C4-2B (cell line): ENCODE results near the gene AFF1.
"Not testable (repeated sequence)": the region's sequence is repeated elsewhere in the genome, so short reads cannot be mapped to it uniquely, and the experiment has no call there.

Experiments used
- H3K27ac ChIP-seq: fragments of 450-650 bp; 2 replicates; pipeline ENCODE4 v1.5.1; 2017
- CTCF ChIP-seq: fragments of 450-650 bp; conservative IDR thresholded peaks from 2 replicates; pipeline ENCODE4 v1.5.1; 2017; ENCODE audit warnings: mild to moderate bottlenecking
- ZFX ChIP-seq: fragments of 450-650 bp; IDR thresholded peaks from 2 replicates; pipeline ENCODE4 v1.6.1; 2017

AFF1 gene

GRCh38 chr4:87011340-87012034 is 76.7 kb downstream of the AFF1 start:
- TF ChIP-seq CTCF, result no peak
- no peak for TF ChIP-seq ZFX
- no peak overlapping the region for H3K27ac ChIP-seq

GRCh38 chr4:87012265-87012953 is 77.6 kb downstream of the AFF1 start:
- TF ChIP-seq CTCF (no peak), ZFX (no peak)
- no peak overlapping the region for H3K27ac ChIP-seq

- H3K27ac ChIP-seq, result not testable (repeated sequence)
Observed at GRCh38 chr4:87012954-87013308, 78.1 kb downstream of the AFF1 start.

- H3K27ac ChIP-seq, result no peak overlapping the region
- no peak for TF ChIP-seq CTCF
- TF ChIP-seq ZFX, result no peak
Observed at GRCh38 chr4:87014284-87014782, 79.5 kb downstream of the AFF1 start.

GRCh38 chr4:87015416-87015815 is 80.6 kb downstream of the AFF1 start:
- no peak overlapping the region for H3K27ac ChIP-seq

GRCh38 chr4:87017580-87018342 is 83.0 kb downstream of the AFF1 start:
- TF ChIP-seq CTCF (no peak), ZFX (no peak)

More at GRCh38 chr4:87015416-87015815, 80.6 kb downstream of the AFF1 start:
- no peak for TF ChIP-seq ZFX
- no peak for TF ChIP-seq CTCF

GRCh38 chr4:87018753-87019152 is 83.9 kb downstream of the AFF1 start:
- no peak for TF ChIP-seq ZFX
- TF ChIP-seq CTCF, result no peak
- no peak overlapping the region for H3K27ac ChIP-seq

More at GRCh38 chr4:87017580-87018342, 83.0 kb downstream of the AFF1 start:
- H3K27ac ChIP-seq, result no peak overlapping the region
